Fibroblast of lung (primary cell): ENCODE results near the gene CACTIN.

Experiments used
- EZH2 ChIP-seq: IDR thresholded peaks from 2 replicates; pipeline ENCODE4 v1.5.1; 2012; ENCODE audit warnings: low read length, control low read depth, mild to moderate bottlenecking; ENCODE audit errors: missing control alignments
- TF ChIP-seq, protein P1 (sequence below), 2 donors: IDR thresholded peaks in 1 of 2; conservative IDR thresholded peaks in 1 of 2; 1 replicate in 1 of 2; 2 replicates in 1 of 2; pipeline ENCODE4 v1.5.1; 2011 to 2012; ENCODE audit warnings: low read length in 2 of 2, control low read depth in 1 of 2, inconsistent platforms in 1 of 2, low read depth in 1 of 2, mild to moderate bottlenecking in 1 of 2

- TF ChIP-seq, protein P1, sequence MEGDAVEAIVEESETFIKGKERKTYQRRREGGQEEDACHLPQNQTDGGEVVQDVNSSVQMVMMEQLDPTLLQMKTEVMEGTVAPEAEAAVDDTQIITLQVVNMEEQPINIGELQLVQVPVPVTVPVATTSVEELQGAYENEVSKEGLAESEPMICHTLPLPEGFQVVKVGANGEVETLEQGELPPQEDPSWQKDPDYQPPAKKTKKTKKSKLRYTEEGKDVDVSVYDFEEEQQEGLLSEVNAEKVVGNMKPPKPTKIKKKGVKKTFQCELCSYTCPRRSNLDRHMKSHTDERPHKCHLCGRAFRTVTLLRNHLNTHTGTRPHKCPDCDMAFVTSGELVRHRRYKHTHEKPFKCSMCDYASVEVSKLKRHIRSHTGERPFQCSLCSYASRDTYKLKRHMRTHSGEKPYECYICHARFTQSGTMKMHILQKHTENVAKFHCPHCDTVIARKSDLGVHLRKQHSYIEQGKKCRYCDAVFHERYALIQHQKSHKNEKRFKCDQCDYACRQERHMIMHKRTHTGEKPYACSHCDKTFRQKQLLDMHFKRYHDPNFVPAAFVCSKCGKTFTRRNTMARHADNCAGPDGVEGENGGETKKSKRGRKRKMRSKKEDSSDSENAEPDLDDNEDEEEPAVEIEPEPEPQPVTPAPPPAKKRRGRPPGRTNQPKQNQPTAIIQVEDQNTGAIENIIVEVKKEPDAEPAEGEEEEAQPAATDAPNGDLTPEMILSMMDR (conservative IDR thresholded peaks at IDR 0.05 in 1 of 2, IDR thresholded peaks at IDR 0.05 in 1 of 2; ENCODE audit: low read depth in 1 of 2, low read length in 2 of 2) = no peak
- no peak for TF ChIP-seq EZH2
Observed at GRCh38 chr19:3632098-3632497, 5.5 kb upstream of the CACTIN start.
